A549 treated with AZD9567 at 1 μM for 4 hours (cell line): ENCODE results near the gene CASP8. TPM values are rescaled to one million over a fixed set of nuclear protein-coding genes. Genes with fewer than 3 reads are reported as not detected.

Experiments
- total RNA-seq: library from RNA; stranded (reverse); fragments of 200-300 nt; extraction: Qiagen RNA extraction; gene quantifications from 5 replicates; pipeline ENCODE4 v1.2.3, GENCODE V29; 2022; ENCODE audit not compliant: insufficient read depth

CASP8 gene
- total RNA-seq, result 27.3 to 37.5 TPM (median 31.8 TPM) in 5 replicates

DNA sequence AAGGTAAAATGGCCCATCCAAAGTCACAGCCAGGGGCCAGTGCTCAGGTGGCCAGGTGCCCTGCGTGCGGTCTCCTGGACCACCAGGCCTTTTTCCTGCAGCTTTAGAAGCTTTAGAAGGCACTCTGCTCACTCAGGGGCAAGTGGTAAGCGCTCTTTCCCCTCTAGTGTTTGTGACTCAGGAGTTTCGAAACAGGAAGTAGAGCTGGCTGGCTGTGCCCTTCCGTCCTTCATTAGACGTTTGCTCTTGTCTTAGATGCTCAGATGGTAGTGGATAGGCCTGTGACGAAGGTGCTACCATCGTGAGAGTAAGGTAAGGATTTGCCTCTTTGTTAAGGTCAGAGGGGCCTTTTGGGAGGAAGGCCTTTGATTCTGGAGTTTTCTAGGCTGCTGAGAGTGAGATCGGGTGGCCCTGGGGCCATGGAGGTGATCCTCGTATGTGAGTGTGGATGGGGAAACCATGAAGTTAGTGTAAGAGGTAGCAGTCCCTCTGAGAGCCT lies at the start of gene CASP8:
TSS of gene CASP8 (plus strand) at position 235 of the 499 bp plus-strand sequence. CDS start 5,951 bp downstream, outside the sequence.

Other genes with a start within 250 kb of the CASP8 start
- 3.6 to 5.8 TPM (median 5.2 TPM) in 5 replicates for gene HYCC2, start 188.9 kb upstream of the CASP8 start, total RNA-seq
- 135 to 146 TPM (median 138 TPM) in 5 replicates for gene NDUFB3, start 188.5 kb upstream of the CASP8 start, total RNA-seq
- 71.5 to 103 TPM (median 81.5 TPM) in 5 replicates for gene CFLAR, start 144.4 kb upstream of the CASP8 start, total RNA-seq
- gene CASP10, start 77.4 kb upstream of the CASP8 start, total RNA-seq, result 1.4 to 3.2 TPM (median 1.8 TPM) in 5 replicates
- 0.12 to 0.16 TPM (median 0.15 TPM) in 3 of 5 replicates, not detected in the others for gene FLACC1, start 96.8 kb downstream of the CASP8 start, total RNA-seq
- 12.0 to 16.8 TPM (median 14.8 TPM) in 5 replicates for gene TRAK2, start 190.9 kb downstream of the CASP8 start, total RNA-seq
- 21.7 to 49.2 TPM (median 24.5 TPM) in 5 replicates for gene STRADB, start 191.2 kb downstream of the CASP8 start, total RNA-seq